Loucy (cell line): ENCODE results near the gene TRAF3.

ENCODE experiments used
- EZH2phosphoT487 ChIP-seq: fragments of 200-600 bp; IDR thresholded peaks from 2 replicates; pipeline ENCODE4 v1.6.1; 2018; ENCODE audit warnings: antibody characterized with exemption, mild to moderate bottlenecking, moderate library complexity, borderline replicate concordance
- TF ChIP-seq, protein P1 (sequence below): fragments of 200-600 bp; sonication (generic); conservative IDR thresholded peaks from 2 replicates; pipeline ENCODE4 v1.5.1; 2014; ENCODE audit warnings: mild to moderate bottlenecking, antibody characterized with exemption, low read length

DNA sequence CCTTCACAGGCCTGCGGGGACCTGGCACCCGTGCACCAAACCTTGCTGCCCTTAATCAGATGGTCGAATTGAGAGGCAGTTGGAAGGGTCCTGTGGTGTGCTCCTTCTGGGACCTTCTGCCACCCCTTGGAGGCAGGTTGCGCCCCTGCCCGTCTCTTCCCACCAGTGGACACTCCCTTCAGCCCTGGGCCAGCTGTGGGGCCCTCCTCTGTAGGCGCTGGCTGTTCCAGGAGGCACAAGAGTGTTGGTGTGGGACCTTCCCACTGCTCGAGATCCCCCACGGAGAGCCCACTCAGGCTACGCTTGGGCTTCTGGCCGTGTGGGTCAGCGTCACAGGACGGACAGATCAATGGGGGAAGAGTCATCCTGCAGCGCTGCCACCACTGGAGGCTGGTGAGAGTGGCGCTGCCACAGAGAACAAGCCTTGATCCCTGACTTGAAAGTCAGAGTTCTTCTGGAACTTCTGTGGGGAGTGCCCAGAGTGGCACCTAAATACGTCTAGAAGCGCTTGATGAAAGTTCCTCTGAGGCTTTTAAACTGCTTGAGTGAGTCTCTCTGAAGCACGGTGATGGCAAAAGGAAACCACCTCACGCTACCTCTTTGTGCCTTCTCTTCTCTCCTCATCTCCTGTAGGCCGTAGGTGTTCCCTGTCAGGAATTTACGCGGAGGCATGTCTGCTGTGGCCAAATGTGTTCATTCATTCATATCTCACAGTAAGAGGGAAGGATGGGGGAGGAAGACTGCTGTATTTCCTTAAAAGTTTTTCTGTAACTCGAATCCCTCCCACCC lies 48.3 kb downstream of the TRAF3 start:
- TF ChIP-seq, protein P1, sequence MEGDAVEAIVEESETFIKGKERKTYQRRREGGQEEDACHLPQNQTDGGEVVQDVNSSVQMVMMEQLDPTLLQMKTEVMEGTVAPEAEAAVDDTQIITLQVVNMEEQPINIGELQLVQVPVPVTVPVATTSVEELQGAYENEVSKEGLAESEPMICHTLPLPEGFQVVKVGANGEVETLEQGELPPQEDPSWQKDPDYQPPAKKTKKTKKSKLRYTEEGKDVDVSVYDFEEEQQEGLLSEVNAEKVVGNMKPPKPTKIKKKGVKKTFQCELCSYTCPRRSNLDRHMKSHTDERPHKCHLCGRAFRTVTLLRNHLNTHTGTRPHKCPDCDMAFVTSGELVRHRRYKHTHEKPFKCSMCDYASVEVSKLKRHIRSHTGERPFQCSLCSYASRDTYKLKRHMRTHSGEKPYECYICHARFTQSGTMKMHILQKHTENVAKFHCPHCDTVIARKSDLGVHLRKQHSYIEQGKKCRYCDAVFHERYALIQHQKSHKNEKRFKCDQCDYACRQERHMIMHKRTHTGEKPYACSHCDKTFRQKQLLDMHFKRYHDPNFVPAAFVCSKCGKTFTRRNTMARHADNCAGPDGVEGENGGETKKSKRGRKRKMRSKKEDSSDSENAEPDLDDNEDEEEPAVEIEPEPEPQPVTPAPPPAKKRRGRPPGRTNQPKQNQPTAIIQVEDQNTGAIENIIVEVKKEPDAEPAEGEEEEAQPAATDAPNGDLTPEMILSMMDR: no peak
- TF ChIP-seq EZH2phosphoT487: no peak
